GM12878 (cell line): Measurements from ENCODE around the gene ANAPC2. TPM values are rescaled to one million over a fixed set of nuclear protein-coding genes. Genes with fewer than 3 reads are reported as not detected.
A peak's percentile ranks its signal among the peaks of the same experiment; 100 is the strongest.

Experiments used
- ATAC-seq: fragments of 200-7000 bp; cut with Tn5 transposase; 3 replicates; pipeline ENCODE4 v1.9.1; 2020; ENCODE audit warnings: mild to moderate bottlenecking, moderate library complexity
- BruUV-seq: library from RNA; stranded (reverse); fragments of 400-500 nt; replicated peaks from 2 replicates; lab custom pipeline; 2021; lab: Mats Ljungman, UMichigan
- CTCF ChIA-PET: fragments of 300-600 bp; sonication (Branson Sonifier 250); formaldehyde crosslinking; extraction: SDS; loops from one replicate; lab custom pipeline; 2021; ENCODE audit warnings: inconsistent platforms; lab: Yijun Ruan, JAX
- POLR2A ChIA-PET: fragments of 350-600 bp; formaldehyde crosslinking; extraction: SDS; loops from one replicate; lab custom pipeline; 2021; ENCODE audit warnings: inconsistent platforms; lab: Charles Lee
- RAD21 ChIA-PET: fragments of 300-600 bp; sonication (Branson Sonifier 250); formaldehyde crosslinking; loops from one replicate; lab custom pipeline; 2023; ENCODE audit warnings: antibody characterized with exemption; ENCODE audit not compliant: unreplicated experiment; lab: Charles Lee
- SMC1A ChIA-PET: fragments of 300-600 bp; sonication (Branson Sonifier 250); formaldehyde crosslinking; loops from one replicate; lab custom pipeline; 2023; ENCODE audit not compliant: unreplicated experiment, uncharacterized antibody; lab: Charles Lee
- DNase-seq: peaks from one replicate; pipeline ENCODE4 v3.0.0-alpha.2; 2011; ENCODE audit warnings: low read depth, low spot score
- FAIRE-seq: peaks from 3 replicates; lab custom pipeline; 2011; peaks lifted over from hg19 to GRCh38; lab: Jason Lieb, UNC
- H2AFZ ChIP-seq: 2 replicates; pipeline ENCODE4 v1.6.0; 2011; ENCODE audit warnings: low read depth, low read length, control low read depth; ENCODE audit not compliant: control insufficient read depth
- H3K27ac ChIP-seq: 2 replicates; pipeline ENCODE4 v1.5.1; 2011; ENCODE audit warnings: control low read depth; ENCODE audit not compliant: control insufficient read depth, insufficient read depth
- H3K27me3 ChIP-seq, 2 experiments: replicated peaks in 1 of 2; 2 replicates each; pipeline versions ENCODE4 v1.6.0 to v1.6.1; 2011; ENCODE audit warnings: low read length in 1 of 2; ENCODE audit not compliant: control insufficient read depth in 2 of 2, insufficient read depth in 2 of 2
- H3K36me3 ChIP-seq, 2 experiments: 2 replicates each; pipeline ENCODE4 v1.5.1; 2011; ENCODE audit warnings: low read length in 1 of 2; ENCODE audit not compliant: control insufficient read depth in 2 of 2, insufficient read depth in 2 of 2
- H3K4me1 ChIP-seq: 2 replicates; pipeline ENCODE4 v1.6.1; 2011; ENCODE audit warnings: mild to moderate bottlenecking, low read length, moderate library complexity, mixed read lengths; ENCODE audit not compliant: control insufficient read depth, insufficient read depth
- H3K4me2 ChIP-seq: 2 replicates; pipeline ENCODE4 v1.6.0; 2011; ENCODE audit warnings: control low read depth; ENCODE audit not compliant: control insufficient read depth, insufficient read depth
- H3K4me3 ChIP-seq: fragments of 200-600 bp; sonication (generic); 2 replicates; pipeline ENCODE4 v1.5.1; 2016
- H3K79me2 ChIP-seq: 2 replicates; pipeline ENCODE4 v1.6.0; 2011; ENCODE audit warnings: low read length; ENCODE audit not compliant: control insufficient read depth, insufficient read depth
- H3K9ac ChIP-seq: 2 replicates; pipeline ENCODE4 v1.8.0; 2011; ENCODE audit warnings: low read length, control low read depth, mixed read lengths; ENCODE audit not compliant: control insufficient read depth, insufficient read depth
- H3K9me3 ChIP-seq: replicated peaks from 3 replicates; pipeline ENCODE4 v1.5.1; 2011; ENCODE audit warnings: mild to moderate bottlenecking, low read length; ENCODE audit not compliant: control insufficient read depth, insufficient read depth
- H4K20me1 ChIP-seq: 2 replicates; pipeline ENCODE4 v1.6.0; 2011; ENCODE audit not compliant: control insufficient read depth, insufficient read depth
- CBX5 ChIP-seq: sonication (generic); IDR thresholded peaks from 2 replicates; pipeline ENCODE4 v1.6.1; 2016; ENCODE audit warnings: low read depth, moderate library complexity, mild to moderate bottlenecking, inconsistent platforms
- GATAD2B ChIP-seq: fragments of 450-650 bp; conservative IDR thresholded peaks from 2 replicates; pipeline ENCODE4 v1.6.1; 2017; ENCODE audit warnings: low read depth, mild to moderate bottlenecking, moderate library complexity
- IRF5 ChIP-seq: fragments of 450-650 bp; IDR thresholded peaks from 2 replicates; pipeline ENCODE4 v1.6.1; 2017; ENCODE audit warnings: borderline replicate concordance
- POLR2A ChIP-seq: IDR thresholded peaks from 2 replicates; pipeline ENCODE4 v1.6.1; 2011; ENCODE audit warnings: low read depth, mild to moderate bottlenecking, low read length
- STAT3 ChIP-seq: IDR thresholded peaks from 2 replicates; pipeline ENCODE4 v1.6.1; 2011; ENCODE audit warnings: low read depth, low read length, improper control_type of control experiment
- WGBS: methylation state at CpG from one replicate; pipeline ENCODE4 v1.1.6; 2016; ENCODE audit warnings: low lambda C conversion rate; ENCODE audit not compliant: insufficient replicate concordance, insufficient coverage; ENCODE audit errors: missing lambda C conversion rate; 5-methylcytosine and 5-hydroxymethylcytosine counted together
- in situ Hi-C: fragments of 300-500 bp; cut with MboI; formaldehyde crosslinking; loops from 9 replicates; pipeline ENCODE4 v1.14.3; 2018; ENCODE audit warnings: mixed read lengths
- intact Hi-C: fragments of 100-400 bp; cut with micrococcal nuclease; formaldehyde crosslinking; loops from one replicate; pipeline ENCODE4 v1.14.2; 2022; ENCODE audit not compliant: unreplicated experiment
- polyA plus RNA-seq, 11 experiments: library from polyadenylated mRNA; depleted of rRNA in 4 of 11; unstranded in 6 of 11; stranded (reverse) in 5 of 11; fragments of >200 nt; fragmentation: Nextera tagmentation in 4 of 11; fragmentation: Illumina TruSeq in 1 of 11; extraction: Ambion mirVana in 4 of 11; extraction: Trizol in 1 of 11; gene quantifications; 1 replicate in 1 of 11; 2 replicates in 10 of 11; pipeline versions ENCODE4 v1.2.1 to v1.2.3, GENCODE V29; 2011 to 2016; ENCODE audit warnings: inconsistent platforms in 2 of 11, missing spikeins in 2 of 11, low read depth in 1 of 11
- total RNA-seq, 4 experiments: library from RNA; depleted of rRNA in 3 of 4; stranded (reverse); fragments of >200 nt in 3 of 4; fragmentation: Illumina TruSeq in 1 of 4; extraction: Trizol in 1 of 4; gene quantifications; 2 replicates each; pipeline versions ENCODE4 v1.2.1 to v1.2.3, GENCODE V29; 2013 to 2021
- TF ChIP-seq, protein P1 (sequence below): fragments of 450-650 bp; IDR thresholded peaks from 2 replicates; pipeline ENCODE4 v1.6.1; 2017; ENCODE audit warnings: mild to moderate bottlenecking, low read depth, inconsistent platforms; ENCODE audit not compliant: poor library complexity, severe bottlenecking

Gene ANAPC2
- total and polyA plus RNA-seq, 10 of the 15 experiments (the other 5 are each of a cell fraction or from before 2014, with no cell fraction given): 0.03 to 65.2 (median 20.5) TPM

DNA sequence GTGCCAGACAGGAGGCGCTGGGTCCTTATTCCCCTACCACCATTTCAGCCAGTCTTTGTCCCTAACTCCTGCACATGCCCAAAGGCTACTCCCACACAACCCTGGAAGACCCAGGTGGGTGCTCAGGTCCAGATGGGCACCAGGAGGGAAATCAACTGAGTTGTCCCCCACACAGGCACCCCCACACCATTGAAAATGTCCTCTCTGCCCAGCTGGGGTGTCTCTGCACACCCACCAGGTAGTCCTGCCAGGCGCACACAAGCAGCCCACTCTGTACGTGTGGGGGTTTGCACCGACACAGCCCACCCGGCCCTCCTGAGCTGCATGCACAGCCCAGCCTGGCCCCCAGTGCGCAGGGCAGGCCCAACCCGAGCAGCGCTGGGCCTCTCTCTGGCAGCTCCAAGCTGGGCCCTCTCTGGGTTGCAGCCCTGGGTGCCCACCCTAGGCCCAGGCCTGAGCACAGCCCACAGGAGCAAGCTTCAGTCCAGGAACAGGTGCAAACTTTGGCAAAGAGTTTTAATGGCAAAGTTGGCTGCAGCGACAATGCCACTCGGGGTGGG lies 31.5 kb upstream of the ANAPC2 start:
- Histone ChIP-seq H3K9ac (no peak overlapping the region), H3K36me3 (peaks cover 0 to 2% of the 10 kb centered on the region in 2 experiments; a peak in 2 of 4 replicates), H4K20me1 (no peaks in the 10 kb centered on the region), H2AFZ (no peak overlapping the region), H3K4me2 (no peak overlapping the region), H3K79me2 (no peaks in the 10 kb centered on the region)
- BruUV-seq: no TSS peak
- ATAC-seq: no peak
- TF ChIP-seq POLR2A (peak; percentile 41; the same call in 1 of the 2 replicates), GATAD2B (no peak), STAT3 (no peak), CBX5 (no peak), IRF5 (no peak)
- TF ChIP-seq, protein P1, sequence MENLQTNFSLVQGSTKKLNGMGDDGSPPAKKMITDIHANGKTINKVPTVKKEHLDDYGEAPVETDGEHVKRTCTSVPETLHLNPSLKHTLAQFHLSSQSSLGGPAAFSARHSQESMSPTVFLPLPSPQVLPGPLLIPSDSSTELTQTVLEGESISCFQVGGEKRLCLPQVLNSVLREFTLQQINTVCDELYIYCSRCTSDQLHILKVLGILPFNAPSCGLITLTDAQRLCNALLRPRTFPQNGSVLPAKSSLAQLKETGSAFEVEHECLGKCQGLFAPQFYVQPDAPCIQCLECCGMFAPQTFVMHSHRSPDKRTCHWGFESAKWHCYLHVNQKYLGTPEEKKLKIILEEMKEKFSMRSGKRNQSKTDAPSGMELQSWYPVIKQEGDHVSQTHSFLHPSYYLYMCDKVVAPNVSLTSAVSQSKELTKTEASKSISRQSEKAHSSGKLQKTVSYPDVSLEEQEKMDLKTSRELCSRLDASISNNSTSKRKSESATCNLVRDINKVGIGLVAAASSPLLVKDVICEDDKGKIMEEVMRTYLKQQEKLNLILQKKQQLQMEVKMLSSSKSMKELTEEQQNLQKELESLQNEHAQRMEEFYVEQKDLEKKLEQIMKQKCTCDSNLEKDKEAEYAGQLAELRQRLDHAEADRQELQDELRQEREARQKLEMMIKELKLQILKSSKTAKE: no peak
- TF ChIP-seq, all 136 proteins: peak for 1
- Histone ChIP-seq H3K27me3 (no peaks in the 10 kb centered on the region), H3K4me1 (peaks cover 12% of the 10 kb centered on the region), H3K9me3 (no peaks in the 10 kb centered on the region), H3K4me3 (no peak overlapping the region), H3K27ac (no peak overlapping the region)
- no peak for DNase-seq
- in situ Hi-C loops: no loop called here
- ChIA-PET POLR2A (interaction anchor here (0.6 to 1.4 kb wide), 3 partner anchors 19 to 69 kb away, joined by 4 to 5 read pairs (median 5); partner anchors contain the start of gene TPRN), SMC1A (interaction anchor here (0.5 to 1.1 kb wide), 2 partner anchors 17 to 101 kb away, joined by 3 read pairs; no protein-coding TSS in a partner anchor), RAD21 (interaction anchor here (0.5 kb wide), 1 partner anchor 267 kb away, joined by 3 read pairs; no protein-coding TSS in a partner anchor), CTCF (no interaction called here)
- FAIRE-seq: no peak
- WGBS: 94% methylated on average over 10 of the region's 10 CpGs
- intact Hi-C loops: loop anchor here (5.0 to 10.0 kb wide), 2 partner anchors 33 to 175 kb away; partner anchors contain the start of genes ANAPC2, NPDC1 and SSNA1
